ENCODE measurements around the gene PTPRT. TPM values are rescaled to one million over a fixed set of nuclear protein-coding genes. Genes with fewer than 3 reads are reported as not detected.

PTPRT gene
- total RNA-seq, 1 experiment from 2014 or later = not detected

DNA sequence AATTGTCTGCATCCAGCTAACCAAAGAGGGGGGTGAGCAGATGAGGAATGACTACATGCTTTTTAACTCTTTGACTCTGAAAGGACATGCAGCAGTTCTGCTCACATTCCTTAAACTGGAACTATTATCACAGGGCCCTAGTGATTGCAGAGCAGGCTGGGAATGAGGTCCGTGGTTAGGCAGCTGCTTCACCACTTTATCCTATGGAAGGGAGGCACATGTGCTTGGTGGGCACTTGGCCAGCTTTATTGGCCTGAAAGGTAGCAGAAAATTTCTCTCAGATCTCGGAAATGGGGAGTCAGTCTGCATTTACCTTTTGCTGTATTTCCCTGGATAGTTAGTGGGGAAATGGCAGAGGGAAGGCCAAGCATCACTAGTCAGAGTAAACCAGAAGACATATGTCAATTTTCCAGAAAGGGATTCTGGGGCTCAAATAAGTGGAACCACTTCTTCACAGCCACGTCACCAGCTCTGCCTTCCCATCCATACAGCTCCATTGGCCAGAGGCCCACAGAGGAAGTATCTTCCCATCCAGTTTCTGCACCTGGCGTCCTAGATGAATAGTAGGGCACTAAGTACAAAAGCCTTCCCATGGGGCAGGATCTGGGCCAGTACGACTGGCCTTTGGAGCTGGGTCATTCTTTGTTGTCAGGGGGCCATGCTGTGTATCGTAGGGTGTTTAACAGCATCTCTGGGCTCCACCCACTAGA is 444.8 kb downstream of the PTPRT start:
- BruUV-seq (replicated peaks) = no TSS peak
- no peak overlapping the region for H3K4me2 ChIP-seq (ENCODE audit: low read length)
- H3K9me3 ChIP-seq (ENCODE audit: control insufficient read depth in 1 of 2, insufficient read depth in 1 of 2, low read depth in 1 of 2, low read length in 2 of 2) = peaks cover 6 to 46% of the 10 kb centered on the region in 2 experiments; a peak in 2 of 4 replicates
- no peak overlapping the region for H2AFZ ChIP-seq (ENCODE audit: low read depth, low read length, poor library complexity, severe bottlenecking)
- no peaks in the 10 kb centered on the region for H4K20me1 ChIP-seq (ENCODE audit: insufficient read depth)
- intact Hi-C loops (cut with micrococcal nuclease) = no loop called here
- no peak overlapping the region for H3K27ac ChIP-seq (ENCODE audit: low read depth, low read length)
- H3K27me3 ChIP-seq (ENCODE audit: insufficient read depth, low read length) = no peaks in the 10 kb centered on the region
- no peak for ATAC-seq
- H3K4me1 ChIP-seq (ENCODE audit: control insufficient read depth in 1 of 2, insufficient read depth in 2 of 2, low read length in 2 of 2) = no peaks in the 10 kb centered on the region
- CTCF ChIA-PET = no interaction called here
- RAD21 ChIA-PET (ENCODE audit: low non-redundant PET in 1 of 2, low total read pairs in 2 of 2, uncharacterized antibody in 2 of 2, unreplicated experiment in 2 of 2) = no interaction called here
- no peak overlapping the region for H3K4me3 ChIP-seq (replicated peaks in 1 of 2; ENCODE audit: low read depth in 1 of 2, low read length in 2 of 2)
- POLR2A ChIA-PET = no interaction called here
- no peaks in the 10 kb centered on the region for H3K36me3 ChIP-seq (ENCODE audit: control insufficient read depth in 1 of 2, insufficient read depth in 2 of 2, low read length in 2 of 2)
- TF ChIP-seq EZH2phosphoT487 (IDR thresholded peaks at IDR 0.05; ENCODE audit: borderline replicate concordance) (no peak), ZFX (IDR thresholded peaks at IDR 0.05) (no peak), EGR1 (IDR thresholded peaks at IDR 0.05; ENCODE audit: low read depth) (no peak), CBX3 (IDR thresholded peaks at IDR 0.05; ENCODE audit: low read depth) (no peak), SRF (IDR thresholded peaks at IDR 0.05; ENCODE audit: low read depth) (no peak), ELF1 (IDR thresholded peaks at IDR 0.05; ENCODE audit: borderline replicate concordance, low read depth) (no peak), ZNF274 (IDR thresholded peaks at IDR 0.05; ENCODE audit: low read depth, low read length) (no peak), CEBPB (IDR thresholded peaks at IDR 0.05; ENCODE audit: low read depth) (no peak), SIN3A (IDR thresholded peaks at IDR 0.05; ENCODE audit: low read depth) (no peak), SP1 (IDR thresholded peaks at IDR 0.05; ENCODE audit: low read depth) (no peak), RAD21 (IDR thresholded peaks at IDR 0.05; ENCODE audit: low read depth) (no peak), YY1 (IDR thresholded peaks at IDR 0.05; ENCODE audit: extremely low read depth, insufficient replicate concordance, low read depth, low read length) (no peak), POLR2AphosphoS5 (IDR thresholded peaks at IDR 0.05; ENCODE audit: low read depth, low read length) (no peak), EZH2 (IDR thresholded peaks at IDR 0.05) (no peak), POLR2A (IDR thresholded peaks at IDR 0.05; ENCODE audit: borderline replicate concordance, extremely low read depth, insufficient read depth, insufficient read length) (no peak)
- TF ChIP-seq, protein P1, sequence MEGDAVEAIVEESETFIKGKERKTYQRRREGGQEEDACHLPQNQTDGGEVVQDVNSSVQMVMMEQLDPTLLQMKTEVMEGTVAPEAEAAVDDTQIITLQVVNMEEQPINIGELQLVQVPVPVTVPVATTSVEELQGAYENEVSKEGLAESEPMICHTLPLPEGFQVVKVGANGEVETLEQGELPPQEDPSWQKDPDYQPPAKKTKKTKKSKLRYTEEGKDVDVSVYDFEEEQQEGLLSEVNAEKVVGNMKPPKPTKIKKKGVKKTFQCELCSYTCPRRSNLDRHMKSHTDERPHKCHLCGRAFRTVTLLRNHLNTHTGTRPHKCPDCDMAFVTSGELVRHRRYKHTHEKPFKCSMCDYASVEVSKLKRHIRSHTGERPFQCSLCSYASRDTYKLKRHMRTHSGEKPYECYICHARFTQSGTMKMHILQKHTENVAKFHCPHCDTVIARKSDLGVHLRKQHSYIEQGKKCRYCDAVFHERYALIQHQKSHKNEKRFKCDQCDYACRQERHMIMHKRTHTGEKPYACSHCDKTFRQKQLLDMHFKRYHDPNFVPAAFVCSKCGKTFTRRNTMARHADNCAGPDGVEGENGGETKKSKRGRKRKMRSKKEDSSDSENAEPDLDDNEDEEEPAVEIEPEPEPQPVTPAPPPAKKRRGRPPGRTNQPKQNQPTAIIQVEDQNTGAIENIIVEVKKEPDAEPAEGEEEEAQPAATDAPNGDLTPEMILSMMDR (IDR thresholded peaks at IDR 0.05 in 2 of 3, conservative IDR thresholded peaks at IDR 0.05 in 1 of 3; ENCODE audit: borderline replicate concordance in 1 of 3, insufficient read depth in 1 of 3, low read depth in 2 of 3, low read length in 2 of 3) = no peak
- TF ChIP-seq, protein P2, sequence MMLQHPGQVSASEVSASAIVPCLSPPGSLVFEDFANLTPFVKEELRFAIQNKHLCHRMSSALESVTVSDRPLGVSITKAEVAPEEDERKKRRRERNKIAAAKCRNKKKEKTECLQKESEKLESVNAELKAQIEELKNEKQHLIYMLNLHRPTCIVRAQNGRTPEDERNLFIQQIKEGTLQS (IDR thresholded peaks at IDR 0.05) = no peak
- no peaks in the 10 kb centered on the region for H3K9me2 ChIP-seq (ENCODE audit: insufficient read depth)
- no peak overlapping the region for H3K9ac ChIP-seq (ENCODE audit: low read length)
- no peak for DNase-seq (ENCODE audit: low read depth, low spot score)
- H3K79me2 ChIP-seq (ENCODE audit: insufficient read depth, low read length) = no peaks in the 10 kb centered on the region

All from HCT116 (cell line).